WTC11 (cell line): ENCODE data around the gene CACNA1C. TPM values are rescaled to one million over a fixed set of nuclear protein-coding genes. Genes with fewer than 3 reads are reported as not detected.

Experiments used
- ATAC-seq: fragments of 200-7000 bp; cut with Tn5 transposase; 2 replicates; pipeline ENCODE4 v1.10.0; 2021; ENCODE audit warnings: mild to moderate bottlenecking, moderate library complexity
- CTCF ChIA-PET: fragments of 300-600 bp; sonication (Branson Sonifier 250); formaldehyde crosslinking; loops from one replicate; lab custom pipeline; 2021; ENCODE audit warnings: antibody characterized with exemption; lab: Charles Lee
- POLR2A ChIA-PET: fragments of 350-600 bp; sonication (Branson Sonifier 250); formaldehyde crosslinking; loops from one replicate; lab custom pipeline; 2021; ENCODE audit warnings: antibody characterized with exemption; lab: Charles Lee
- DNase-seq: peaks from one replicate; pipeline ENCODE4 v3.0.0; 2021; ENCODE audit warnings: low spot score
- H3K27ac Mint-ChIP-seq: 2 replicates; pipeline ENCODE4 v1.8.0; 2021; ENCODE audit warnings: mixed read lengths
- H3K27me3 Mint-ChIP-seq: 2 replicates; pipeline ENCODE4 v1.8.0; 2021; ENCODE audit warnings: low read depth, mild to moderate bottlenecking, moderate library complexity, mixed read lengths
- H3K36me3 Mint-ChIP-seq: 2 replicates; pipeline ENCODE4 v1.8.0; 2021; ENCODE audit warnings: mixed read lengths
- H3K4me1 Mint-ChIP-seq: 2 replicates; pipeline ENCODE4 v1.8.0; 2022; ENCODE audit warnings: mixed read lengths
- H3K4me3 Mint-ChIP-seq: 2 replicates; pipeline ENCODE4 v1.8.0; 2021; ENCODE audit warnings: mild to moderate bottlenecking, moderate library complexity, mixed read lengths
- H3K9me3 Mint-ChIP-seq: 2 replicates; pipeline ENCODE4 v1.8.0; 2021; ENCODE audit warnings: mixed read lengths
- ARID4B ChIP-seq: sonication (generic); formaldehyde crosslinking; IDR thresholded peaks from 2 replicates; pipeline ENCODE4 v1.8.0; 2023; ENCODE audit warnings: missing genetic modification reagents, mild to moderate bottlenecking, borderline replicate concordance
- CTCF ChIP-seq: fragments of 200-600 bp; IDR thresholded peaks from 2 replicates; pipeline ENCODE4 v1.8.0; 2022; ENCODE audit warnings: antibody characterized with exemption
- E2F5 ChIP-seq: sonication (generic); formaldehyde crosslinking; IDR thresholded peaks from 2 replicates; pipeline ENCODE4 v1.8.1; 2022; ENCODE audit warnings: mild to moderate bottlenecking, moderate library complexity, missing genetic modification reagents
- EMX1 ChIP-seq: fragments of 250-450 bp; sonication (Bioruptor Pico); IDR thresholded peaks from 2 replicates; pipeline ENCODE4 v1.8.0; 2021; ENCODE audit warnings: mild to moderate bottlenecking
- GTF2I ChIP-seq: fragments of 250-450 bp; sonication (Bioruptor Pico); conservative IDR thresholded peaks from 2 replicates; pipeline ENCODE4 v1.4.0; 2021; ENCODE audit warnings: mild to moderate bottlenecking
- HMGA2 ChIP-seq: fragments of 250-450 bp; sonication (Bioruptor Pico); IDR thresholded peaks from 2 replicates; pipeline ENCODE4 v1.4.0; 2021; ENCODE audit warnings: mild to moderate bottlenecking, moderate library complexity
- IRF2 ChIP-seq: sonication (generic); formaldehyde crosslinking; IDR thresholded peaks from 2 replicates; pipeline ENCODE4 v1.8.0; 2022; ENCODE audit warnings: low read depth, missing genetic modification reagents, borderline replicate concordance
- MAX ChIP-seq: sonication (generic); formaldehyde crosslinking; IDR thresholded peaks from 2 replicates; pipeline ENCODE4 v1.8.0; 2022; ENCODE audit warnings: mild to moderate bottlenecking, missing genetic modification reagents
- NFATC4 ChIP-seq: fragments of 250-450 bp; sonication (Bioruptor Pico); IDR thresholded peaks from 2 replicates; pipeline ENCODE4 v1.9.0; 2021; ENCODE audit warnings: mild to moderate bottlenecking
- NR1H2 ChIP-seq: sonication (generic); formaldehyde crosslinking; IDR thresholded peaks from 2 replicates; pipeline ENCODE4 v1.9.0; 2021; ENCODE audit warnings: mild to moderate bottlenecking, moderate library complexity, missing genetic modification reagents
- SOX15 ChIP-seq: fragments of 250-450 bp; sonication (Bioruptor Pico); IDR thresholded peaks from 2 replicates; pipeline ENCODE4 v1.9.0; 2021; ENCODE audit warnings: mild to moderate bottlenecking
- SP1 ChIP-seq: sonication (generic); formaldehyde crosslinking; conservative IDR thresholded peaks from 2 replicates; pipeline ENCODE4 v1.8.1; 2022; ENCODE audit warnings: missing genetic modification reagents
- TCF7 ChIP-seq: sonication (generic); formaldehyde crosslinking; IDR thresholded peaks from 2 replicates; pipeline ENCODE4 v1.8.0; 2022; ENCODE audit warnings: mild to moderate bottlenecking, low read depth, missing genetic modification reagents, moderate library complexity
- TEAD1 ChIP-seq: sonication (generic); formaldehyde crosslinking; IDR thresholded peaks from 2 replicates; pipeline ENCODE4 v1.8.0; 2022; ENCODE audit warnings: mild to moderate bottlenecking, missing genetic modification reagents
- USF2 ChIP-seq: sonication (generic); formaldehyde crosslinking; IDR thresholded peaks from 2 replicates; pipeline ENCODE4 v1.8.1; 2023; ENCODE audit warnings: mild to moderate bottlenecking, missing genetic modification reagents, moderate library complexity
- ZNF281 ChIP-seq: sonication (generic); formaldehyde crosslinking; IDR thresholded peaks from 2 replicates; pipeline ENCODE4 v1.8.0; 2023; ENCODE audit warnings: mild to moderate bottlenecking, missing genetic modification reagents
- ZNF396 ChIP-seq: fragments of 250-450 bp; sonication (Bioruptor Pico); IDR thresholded peaks from 2 replicates; pipeline ENCODE4 v1.8.0; 2021; ENCODE audit warnings: mild to moderate bottlenecking, moderate library complexity, borderline replicate concordance
- ZNF425 ChIP-seq: fragments of 250-450 bp; sonication (Bioruptor Pico); conservative IDR thresholded peaks from 2 replicates; pipeline ENCODE4 v1.9.0; 2021; ENCODE audit warnings: mild to moderate bottlenecking
- total RNA-seq: library from RNA; stranded (reverse); gene quantifications from 3 replicates; pipeline ENCODE4 v1.2.3, GENCODE V29; 2021

The CACNA1C gene
- total RNA-seq, 1 experiment from 2014 or later, result 1.7 TPM

GRCh38 chr12:2653461-2653965, 600.7 kb downstream of the CACNA1C start:
- no peaks in the 10 kb centered on the region for H3K9me3 Mint-ChIP-seq
- no peak for TF ChIP-seq TEAD1 (CRISPR knock-in tag)
- TF ChIP-seq ZNF396 (CRISPR knock-in tag), result no peak
- TF ChIP-seq ZNF425 (CRISPR knock-in tag), result no peak
- TF ChIP-seq TCF7 (CRISPR knock-in tag), result no peak
- TF ChIP-seq EMX1, result no peak
- TF ChIP-seq USF2, result no peak
- TF ChIP-seq GTF2I (CRISPR knock-in tag), result no peak
- no peak for TF ChIP-seq SOX15 (CRISPR knock-in tag)
- no peak for TF ChIP-seq E2F5 (CRISPR knock-in tag)
- TF ChIP-seq NR1H2 (CRISPR knock-in tag), result no peak
- TF ChIP-seq HMGA2 (CRISPR knock-in tag), result no peak
- TF ChIP-seq ARID4B (CRISPR knock-in tag), result no peak
- TF ChIP-seq CTCF, result no peak
- TF ChIP-seq MAX (CRISPR knock-in tag), result no peak
- TF ChIP-seq, all 79 proteins: peak for 0
- CTCF ChIA-PET, result interaction anchor here (0.8 to 3.8 kb wide), 5 partner anchors 12 to 596 kb away, joined by 3 to 38 read pairs (median 3); no protein-coding TSS in a partner anchor
- peak; percentile 7 for DNase-seq
- Mint-ChIP-seq H3K4me3 (no peak overlapping the region), H3K4me1 (no peaks in the 10 kb centered on the region), H3K36me3 (no peaks in the 10 kb centered on the region), H3K27me3 (no peaks in the 10 kb centered on the region), H3K27ac (no peak overlapping the region)
- no peak for ATAC-seq
- POLR2A ChIA-PET, result no interaction called here

GRCh38 chr12:2654311-2654710, 601.5 kb downstream of the CACNA1C start:
- ChIA-PET POLR2A (no interaction called here), CTCF (interaction anchor here (1.1 to 3.8 kb wide), 3 partner anchors 13 to 37 kb away, joined by 3 to 38 read pairs (median 3); no protein-coding TSS in a partner anchor)
- Mint-ChIP-seq H3K9me3 (no peaks in the 10 kb centered on the region), H3K4me3 (no peak overlapping the region), H3K36me3 (no peaks in the 10 kb centered on the region), H3K27me3 (no peaks in the 10 kb centered on the region), H3K27ac (peak overlapping the region; percentile 11; the same call in 1 of the 2 replicates), H3K4me1 (no peaks in the 10 kb centered on the region)
- DNase-seq, result peak; percentile 5
- no peak for ATAC-seq
- TF ChIP-seq IRF2 (CRISPR knock-in tag) (no peak), SP1 (CRISPR knock-in tag) (no peak), NFATC4 (CRISPR knock-in tag) (no peak), ZNF281 (CRISPR knock-in tag) (no peak)
